GM21786 (cell line): ENCODE results near the gene ADGRG1.

Experiments used
- ATAC-seq: cut with Tn5 transposase; IDR thresholded peaks from one replicate; pipeline ENCODE4 v1.9.1; 2021; ENCODE audit not compliant: unreplicated experiment

ADGRG1 gene

GRCh38 chr16:57619606-57620334 lies 8.7 kb upstream of the ADGRG1 start:
- no peak for ATAC-seq

DNA sequence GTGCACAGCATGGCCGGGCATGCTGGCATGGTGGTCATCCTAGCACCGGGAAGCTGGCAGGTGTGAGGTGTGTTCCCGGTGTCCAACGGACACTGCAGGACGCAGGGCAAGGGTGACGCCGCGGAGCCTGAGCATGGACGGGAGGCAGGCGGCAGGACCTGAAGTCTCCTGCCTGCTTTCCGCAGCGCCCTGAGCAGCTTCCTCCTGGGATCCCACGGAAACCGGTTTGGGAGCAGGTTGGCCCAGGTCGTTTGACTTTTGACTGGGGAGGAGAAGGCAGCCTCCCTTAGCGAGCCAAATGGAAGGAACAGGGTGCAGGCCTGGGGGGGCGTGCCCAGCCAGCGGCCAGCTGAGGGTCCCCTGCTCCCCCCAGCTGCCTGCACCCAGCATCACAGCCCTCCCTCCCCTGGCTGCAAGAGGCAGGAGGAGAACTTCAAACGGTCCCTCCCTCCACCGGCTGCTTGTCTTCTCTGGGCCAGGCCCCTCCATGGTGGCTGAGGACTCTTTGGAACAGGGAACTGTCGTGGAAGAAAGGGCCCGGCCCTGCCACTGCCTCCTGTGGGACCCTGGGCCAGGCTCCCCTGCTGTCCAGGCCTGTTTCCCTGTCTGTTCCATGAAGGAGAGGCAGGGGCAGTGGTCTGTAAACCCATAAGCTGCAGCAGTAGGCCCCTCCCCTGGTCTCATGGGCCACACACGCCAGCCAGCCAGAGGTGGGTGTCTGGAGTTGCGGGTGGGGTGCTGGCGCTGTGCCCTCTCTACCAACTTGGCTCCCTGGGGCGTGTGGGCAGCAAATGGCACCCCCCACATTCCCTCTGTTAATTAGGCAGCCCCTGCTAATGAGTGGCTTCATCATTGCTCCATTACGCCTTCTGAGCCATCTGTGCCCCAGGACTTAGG lies 7.8 kb upstream of the ADGRG1 start:
- ATAC-seq, result no peak

- no peak for ATAC-seq
Observed at GRCh38 chr16:57621521-57622271, 6.7 kb upstream of the ADGRG1 start.

GRCh38 chr16:57622361-57623250 lies 5.8 kb upstream of the ADGRG1 start:
- ATAC-seq, result no peak

DNA sequence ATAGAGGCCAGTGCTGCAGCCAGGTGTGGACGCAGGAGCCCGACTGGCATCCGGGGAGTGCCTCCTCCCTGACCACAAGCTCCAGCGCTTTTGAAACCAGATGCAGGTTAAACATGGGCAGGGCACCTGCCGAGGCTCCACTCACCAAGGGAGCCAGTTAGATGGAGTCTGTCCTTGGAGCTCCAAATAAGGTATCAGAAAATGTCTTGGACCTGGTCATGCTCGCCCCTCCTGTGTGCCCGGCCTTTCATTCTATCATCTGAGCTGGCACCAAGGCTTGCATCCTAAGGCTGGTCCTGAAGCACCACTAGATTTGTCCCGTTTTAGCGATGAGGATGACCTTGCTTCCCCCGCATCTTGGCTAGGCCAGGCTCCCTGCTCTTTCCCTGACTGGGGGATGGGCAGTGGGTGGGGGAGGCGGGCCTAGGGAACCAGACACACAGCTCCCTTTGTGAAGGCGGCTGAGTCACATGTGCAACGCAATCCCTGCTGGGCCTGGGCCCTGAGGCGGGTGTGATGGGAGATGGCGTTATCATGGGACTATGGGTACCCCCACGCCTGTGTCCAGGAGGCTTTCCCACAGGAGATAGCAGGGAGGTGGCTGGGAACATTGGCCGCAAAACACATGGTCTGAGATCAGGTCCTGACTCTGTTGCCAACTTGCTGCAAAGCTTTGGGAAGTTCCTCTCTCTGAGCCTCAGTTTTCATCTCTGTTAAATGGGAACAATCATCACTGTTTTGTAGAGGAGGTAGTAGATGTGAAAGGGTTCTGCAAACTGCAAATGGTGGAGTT lies 5.0 kb upstream of the ADGRG1 start:
- ATAC-seq, result no peak

GRCh38 chr16:57624044-57624688 lies 4.3 kb upstream of the ADGRG1 start:
- ATAC-seq, result no peak

- no peak for ATAC-seq
Observed at GRCh38 chr16:57624806-57625500, 3.5 kb upstream of the ADGRG1 start.

- no peak for ATAC-seq
Observed at GRCh38 chr16:57626420-57627170, 1.8 kb upstream of the ADGRG1 start.

- no peak for ATAC-seq
Observed at GRCh38 chr16:57627184-57627871, 1.1 kb upstream of the ADGRG1 start.

GRCh38 chr16:57628783-57629293 lies 408 bp downstream of the ADGRG1 start:
- no peak for ATAC-seq

- no peak for ATAC-seq
Observed at GRCh38 chr16:57629516-57630406, 1.3 kb downstream of the ADGRG1 start.

DNA sequence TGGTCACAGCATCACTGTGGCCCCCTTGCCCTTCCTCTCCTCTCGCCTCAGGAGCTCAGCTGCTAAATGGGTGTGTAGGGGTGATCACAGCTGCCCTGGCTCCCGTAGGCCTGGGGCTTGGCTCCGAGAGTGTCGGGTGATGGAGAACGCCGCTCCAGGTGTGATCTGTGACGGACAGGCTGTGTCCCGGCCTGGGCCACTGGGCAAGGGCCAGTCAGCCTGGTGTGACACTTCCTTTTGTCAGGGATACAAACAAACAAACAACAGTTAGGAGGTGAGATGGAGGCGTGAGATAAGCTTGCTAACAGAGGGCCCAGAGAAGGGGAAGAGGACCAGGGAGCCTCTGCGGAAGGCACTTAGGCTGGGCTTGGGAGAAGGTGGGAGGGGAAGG lies 2.0 kb downstream of the ADGRG1 start:
- ATAC-seq, result no peak

- no peak for ATAC-seq
Observed at GRCh38 chr16:57630931-57631845, 2.8 kb downstream of the ADGRG1 start.

GRCh38 chr16:57632568-57632967 lies 4.1 kb downstream of the ADGRG1 start:
- ATAC-seq, result no peak
